WI38 (cell line): Measurements from ENCODE around the gene STK16.
A peak's percentile ranks its signal among the peaks of the same experiment; 100 is the strongest.

Source experiments
- H3K4me3 ChIP-seq: 2 replicates; pipeline ENCODE4 v1.5.1; 2011; ENCODE audit warnings: low read depth, mild to moderate bottlenecking, control low read depth, low read length
- TF ChIP-seq, protein P1 (sequence below): IDR thresholded peaks from 2 replicates; pipeline ENCODE4 v1.5.1; 2012; ENCODE audit warnings: low read depth, mild to moderate bottlenecking, control low read depth, low read length

STK16 gene

DNA sequence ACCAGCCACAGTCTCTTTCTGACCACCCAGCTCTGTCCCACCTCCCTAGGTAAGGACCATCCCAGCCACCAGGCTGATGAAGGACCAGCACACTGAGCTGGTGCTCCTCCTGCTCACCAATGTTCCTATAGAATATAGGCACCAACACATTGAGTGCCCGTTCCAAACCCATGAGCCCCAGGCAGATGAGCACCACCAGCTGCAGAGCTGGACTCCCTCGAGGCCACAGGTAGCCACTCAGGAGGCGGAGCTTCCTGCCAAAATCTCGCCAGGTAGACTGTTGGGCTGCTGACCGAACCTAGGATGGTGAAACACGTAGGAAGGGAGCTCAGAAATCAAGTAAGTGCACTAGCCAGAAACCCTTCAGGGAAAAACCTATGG lies 28.8 kb upstream of the STK16 start:
- no peak overlapping the region for H3K4me3 ChIP-seq

GRCh38 chr2:219218217-219218731 lies 27.0 kb upstream of the STK16 start:
- TF ChIP-seq, protein P1, sequence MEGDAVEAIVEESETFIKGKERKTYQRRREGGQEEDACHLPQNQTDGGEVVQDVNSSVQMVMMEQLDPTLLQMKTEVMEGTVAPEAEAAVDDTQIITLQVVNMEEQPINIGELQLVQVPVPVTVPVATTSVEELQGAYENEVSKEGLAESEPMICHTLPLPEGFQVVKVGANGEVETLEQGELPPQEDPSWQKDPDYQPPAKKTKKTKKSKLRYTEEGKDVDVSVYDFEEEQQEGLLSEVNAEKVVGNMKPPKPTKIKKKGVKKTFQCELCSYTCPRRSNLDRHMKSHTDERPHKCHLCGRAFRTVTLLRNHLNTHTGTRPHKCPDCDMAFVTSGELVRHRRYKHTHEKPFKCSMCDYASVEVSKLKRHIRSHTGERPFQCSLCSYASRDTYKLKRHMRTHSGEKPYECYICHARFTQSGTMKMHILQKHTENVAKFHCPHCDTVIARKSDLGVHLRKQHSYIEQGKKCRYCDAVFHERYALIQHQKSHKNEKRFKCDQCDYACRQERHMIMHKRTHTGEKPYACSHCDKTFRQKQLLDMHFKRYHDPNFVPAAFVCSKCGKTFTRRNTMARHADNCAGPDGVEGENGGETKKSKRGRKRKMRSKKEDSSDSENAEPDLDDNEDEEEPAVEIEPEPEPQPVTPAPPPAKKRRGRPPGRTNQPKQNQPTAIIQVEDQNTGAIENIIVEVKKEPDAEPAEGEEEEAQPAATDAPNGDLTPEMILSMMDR: no peak
- peak overlapping the region; percentile 65 for H3K4me3 ChIP-seq

More for the DNA sequence above, 28.8 kb upstream of the STK16 start:
- TF ChIP-seq, protein P1: no peak

- peak within 1 kb of the TSS; percentile 65 for H3K4me3 ChIP-seq
- TF ChIP-seq, protein P1: no peak
Measured at GRCh38 chr2:219218732-219219701, 26.3 kb upstream of the STK16 start, which contains the start of gene ABCB6. TSS of gene ABCB6 (minus strand) at chr2:219218958. CDS start at chr2:219218673, 285 bp downstream.

DNA sequence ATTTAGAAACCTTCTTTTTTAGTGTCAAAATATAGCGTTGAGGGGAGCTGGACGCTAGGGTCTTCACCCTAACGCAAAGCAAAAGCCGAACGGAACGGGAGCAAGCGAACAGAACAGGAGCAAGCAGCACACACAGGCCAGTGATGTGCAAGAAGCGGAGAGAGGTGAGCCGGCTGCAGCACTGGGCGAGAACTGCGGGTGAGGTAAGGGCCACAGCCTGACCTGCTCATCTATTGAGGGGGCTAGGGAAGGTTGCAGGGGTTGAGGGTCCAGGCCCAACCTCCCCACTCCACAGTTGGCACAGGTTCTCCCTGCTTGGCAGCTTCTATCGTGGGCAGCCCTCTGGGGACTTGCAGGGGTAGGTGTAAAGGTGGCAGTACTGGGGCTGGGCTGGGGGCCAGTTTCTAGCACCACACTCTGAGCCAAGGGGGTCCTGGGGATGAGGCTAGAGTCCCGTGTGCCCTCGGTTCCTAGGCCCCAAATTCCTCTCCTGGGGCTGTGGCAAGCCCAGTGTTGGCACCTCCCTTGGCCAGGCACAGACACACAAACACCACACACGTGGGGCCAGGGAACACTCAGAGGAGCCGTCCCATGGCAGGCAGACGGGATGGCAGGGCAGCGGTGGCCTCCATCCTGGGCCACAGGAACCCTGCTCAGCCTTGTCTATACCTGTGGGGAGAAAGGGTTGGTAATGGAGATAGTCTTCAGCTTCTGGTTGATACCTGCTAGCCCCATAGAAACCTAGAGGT lies 25.3 kb upstream of the STK16 start:
- no peak overlapping the region for H3K4me3 ChIP-seq
- TF ChIP-seq, protein P1: no peak

- TF ChIP-seq, protein P1: no peak
- no peak overlapping the region for H3K4me3 ChIP-seq
Measured at GRCh38 chr2:219220652-219221402, 24.5 kb upstream of the STK16 start.

DNA sequence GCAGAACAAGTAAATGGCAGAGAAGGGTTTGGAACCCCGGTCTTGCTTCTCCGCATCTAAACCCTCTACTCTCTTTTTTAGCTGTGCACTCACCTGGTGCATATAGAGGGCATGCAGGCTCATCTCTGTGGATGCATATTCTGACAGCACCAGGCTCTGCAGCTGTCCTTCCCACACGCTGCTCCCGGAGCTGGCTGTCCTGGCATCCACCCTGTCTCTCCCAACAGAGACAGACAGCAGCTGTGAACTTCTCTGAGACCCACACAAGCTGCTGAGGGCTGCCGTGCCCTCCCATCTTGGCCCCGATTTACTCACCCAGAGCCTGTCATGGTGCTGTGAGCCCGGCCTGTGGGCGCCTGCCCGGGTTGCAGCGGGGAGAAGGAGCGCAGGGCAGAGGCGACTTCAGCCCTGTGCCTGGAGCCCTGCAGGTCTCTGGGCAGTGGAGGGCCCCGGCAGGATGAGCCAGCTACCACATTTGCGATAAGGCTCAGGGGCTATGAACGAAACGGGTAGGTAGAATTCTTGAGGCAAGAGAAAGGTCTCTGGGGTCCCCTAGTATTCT lies 23.2 kb upstream of the STK16 start:
- no peak overlapping the region for H3K4me3 ChIP-seq
- TF ChIP-seq, protein P1: no peak
